Stomach (tissue), 4 donors: Measurements from ENCODE around the gene LCE1D.

ENCODE experiments used
- EP300 ChIP-seq: sonication (generic); formaldehyde crosslinking; IDR thresholded peaks from one replicate; pipeline ENCODE4 v1.6.1; 2017; ENCODE audit warnings: antibody characterized with exemption
- POLR2AphosphoS5 ChIP-seq, 3 donors: sonication (generic); formaldehyde crosslinking; IDR thresholded peaks; one replicate each; pipeline ENCODE4 v1.6.1; 2016; ENCODE audit warnings: antibody characterized with exemption in 3 of 3
- TF ChIP-seq, protein P1 (sequence below), 7 experiments: fragments of 450-650 bp in 4 of 7; fragments of 200-600 bp in 3 of 7; sonication (generic) in 3 of 7; IDR thresholded peaks; one replicate each; pipeline ENCODE4 v1.5.1; 2016 to 2019; ENCODE audit warnings: antibody characterized with exemption in 7 of 7, control low read depth in 2 of 7, mild to moderate bottlenecking in 1 of 7

GRCh38 chr1:152776361-152776760, 20.2 kb upstream of the LCE1D start:
- TF ChIP-seq, protein P1, sequence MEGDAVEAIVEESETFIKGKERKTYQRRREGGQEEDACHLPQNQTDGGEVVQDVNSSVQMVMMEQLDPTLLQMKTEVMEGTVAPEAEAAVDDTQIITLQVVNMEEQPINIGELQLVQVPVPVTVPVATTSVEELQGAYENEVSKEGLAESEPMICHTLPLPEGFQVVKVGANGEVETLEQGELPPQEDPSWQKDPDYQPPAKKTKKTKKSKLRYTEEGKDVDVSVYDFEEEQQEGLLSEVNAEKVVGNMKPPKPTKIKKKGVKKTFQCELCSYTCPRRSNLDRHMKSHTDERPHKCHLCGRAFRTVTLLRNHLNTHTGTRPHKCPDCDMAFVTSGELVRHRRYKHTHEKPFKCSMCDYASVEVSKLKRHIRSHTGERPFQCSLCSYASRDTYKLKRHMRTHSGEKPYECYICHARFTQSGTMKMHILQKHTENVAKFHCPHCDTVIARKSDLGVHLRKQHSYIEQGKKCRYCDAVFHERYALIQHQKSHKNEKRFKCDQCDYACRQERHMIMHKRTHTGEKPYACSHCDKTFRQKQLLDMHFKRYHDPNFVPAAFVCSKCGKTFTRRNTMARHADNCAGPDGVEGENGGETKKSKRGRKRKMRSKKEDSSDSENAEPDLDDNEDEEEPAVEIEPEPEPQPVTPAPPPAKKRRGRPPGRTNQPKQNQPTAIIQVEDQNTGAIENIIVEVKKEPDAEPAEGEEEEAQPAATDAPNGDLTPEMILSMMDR (IDR thresholded peaks at IDR 0.05), result no peak
- no peak for TF ChIP-seq EP300
- TF ChIP-seq POLR2AphosphoS5 (IDR thresholded peaks at IDR 0.05), result no peak
